ENCODE measurements around the gene ANTXR1.

DNA sequence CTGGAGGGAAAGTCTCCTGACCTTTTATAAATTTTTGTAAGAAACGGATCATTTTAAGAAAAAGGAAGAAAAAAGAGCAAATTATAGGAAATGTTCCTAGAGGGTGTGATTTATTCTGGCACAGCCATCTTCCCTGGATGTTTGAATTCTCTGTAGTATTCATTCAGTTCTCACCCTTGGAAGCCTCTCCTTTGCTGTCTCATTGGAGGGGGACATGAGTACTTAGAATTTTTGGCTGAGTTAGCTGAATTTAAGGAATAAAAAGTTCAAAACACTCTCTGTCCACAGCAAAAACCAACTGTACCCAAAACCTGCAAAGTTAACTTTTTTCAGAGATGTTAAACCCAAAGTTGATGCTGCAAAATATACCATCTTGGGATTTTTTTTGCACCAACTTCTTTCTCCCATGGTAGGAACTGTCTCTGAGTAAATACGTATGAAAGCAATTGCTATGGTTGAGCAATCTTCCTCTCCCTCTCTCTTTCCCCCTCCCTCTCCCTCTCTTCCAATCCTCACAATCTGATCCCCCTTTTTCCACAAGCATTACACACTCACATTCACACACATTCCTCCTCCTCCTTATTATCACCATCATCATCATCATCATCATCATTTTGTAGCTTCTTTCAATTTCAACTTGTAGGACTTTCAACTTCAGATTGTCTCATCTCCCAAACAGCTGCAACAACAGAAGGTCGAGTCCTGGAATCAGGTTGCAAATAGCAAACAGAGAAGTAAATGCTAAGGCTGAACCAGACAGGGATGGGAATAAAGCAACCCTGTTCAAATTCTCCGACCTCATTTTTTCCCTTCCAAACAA, 190.4 kb downstream of the ANTXR1 start:
- no peak for TF ChIP-seq EZH2 (IDR thresholded peaks at IDR 0.05; ENCODE audit: borderline replicate concordance)
- TF ChIP-seq, protein P1, sequence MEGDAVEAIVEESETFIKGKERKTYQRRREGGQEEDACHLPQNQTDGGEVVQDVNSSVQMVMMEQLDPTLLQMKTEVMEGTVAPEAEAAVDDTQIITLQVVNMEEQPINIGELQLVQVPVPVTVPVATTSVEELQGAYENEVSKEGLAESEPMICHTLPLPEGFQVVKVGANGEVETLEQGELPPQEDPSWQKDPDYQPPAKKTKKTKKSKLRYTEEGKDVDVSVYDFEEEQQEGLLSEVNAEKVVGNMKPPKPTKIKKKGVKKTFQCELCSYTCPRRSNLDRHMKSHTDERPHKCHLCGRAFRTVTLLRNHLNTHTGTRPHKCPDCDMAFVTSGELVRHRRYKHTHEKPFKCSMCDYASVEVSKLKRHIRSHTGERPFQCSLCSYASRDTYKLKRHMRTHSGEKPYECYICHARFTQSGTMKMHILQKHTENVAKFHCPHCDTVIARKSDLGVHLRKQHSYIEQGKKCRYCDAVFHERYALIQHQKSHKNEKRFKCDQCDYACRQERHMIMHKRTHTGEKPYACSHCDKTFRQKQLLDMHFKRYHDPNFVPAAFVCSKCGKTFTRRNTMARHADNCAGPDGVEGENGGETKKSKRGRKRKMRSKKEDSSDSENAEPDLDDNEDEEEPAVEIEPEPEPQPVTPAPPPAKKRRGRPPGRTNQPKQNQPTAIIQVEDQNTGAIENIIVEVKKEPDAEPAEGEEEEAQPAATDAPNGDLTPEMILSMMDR (IDR thresholded peaks at IDR 0.05; ENCODE audit: poor library complexity) = no peak
- no peak for TF ChIP-seq EZH2phosphoT487 (IDR thresholded peaks at IDR 0.05; ENCODE audit: low read depth, severe bottlenecking, unreplicated experiment)

Data from hepatocyte (in vitro differentiated cells).